Spleen (tissue), 7 donors: Measurements from ENCODE around the gene REG4.

Source experiments
- POLR2A ChIP-seq, 3 donors: fragments of 450-650 bp; IDR thresholded peaks; one replicate each; pipeline ENCODE4 v1.5.1; 2017; ENCODE audit warnings: antibody characterized with exemption in 3 of 3, mild to moderate bottlenecking in 1 of 3
- TF ChIP-seq, protein P1 (sequence below), 11 experiments: fragments of 200-600 bp in 7 of 11; fragments of 450-650 bp in 4 of 11; sonication (generic) in 4 of 11; IDR thresholded peaks in 8 of 11; conservative IDR thresholded peaks in 3 of 11; 1 replicate in 7 of 11; 2 replicates in 4 of 11; pipeline versions ENCODE4 v1.4.0 to v1.8.0; 2016 to 2021; ENCODE audit warnings: antibody characterized with exemption in 11 of 11, inconsistent platforms in 4 of 11, mild to moderate bottlenecking in 1 of 11
- donor health status: DM: no; HTN: no; CAD: no; lungs with moderate emphysema.
- donor health status: DM: no; HTN: no; CAD: no.
- donor health status: DM: no; HTN: no; CAD: no.

DNA sequence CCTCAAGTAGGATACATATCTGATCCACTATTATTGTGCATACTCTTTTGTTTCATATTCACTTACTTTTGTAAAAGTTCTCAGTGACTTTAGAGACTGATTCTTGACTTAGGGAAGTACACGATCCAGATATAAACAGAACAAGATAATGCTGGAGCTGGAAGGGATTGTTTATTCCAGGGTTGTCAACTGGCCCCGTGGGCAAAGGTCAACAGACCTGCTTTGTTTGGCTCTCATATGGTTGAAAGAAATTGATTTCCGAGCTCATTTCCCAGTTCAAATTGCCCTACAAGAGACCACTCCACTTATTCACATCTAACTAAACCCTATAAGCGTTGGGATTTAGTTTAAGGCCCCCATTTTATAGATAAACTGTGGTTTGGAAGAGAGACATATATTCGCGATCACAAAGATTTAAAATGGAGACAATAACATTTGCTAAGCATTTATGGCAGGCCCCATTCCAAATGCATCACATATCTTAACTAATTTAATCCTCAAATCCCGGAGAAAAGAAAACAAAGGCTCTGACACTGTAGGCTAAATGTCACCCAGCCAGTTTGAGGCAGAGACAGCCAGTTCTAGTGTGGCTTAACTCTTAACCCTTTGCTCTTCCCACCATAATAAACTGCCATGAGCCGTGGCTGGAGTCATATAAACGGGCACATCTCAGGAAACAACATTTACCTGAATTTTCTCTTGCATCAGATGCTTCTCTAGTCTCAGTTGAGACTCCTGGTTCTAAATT lies 20.6 kb downstream of the REG4 start:
- no peak for TF ChIP-seq POLR2A (IDR thresholded peaks at IDR 0.05)
- TF ChIP-seq, protein P1, sequence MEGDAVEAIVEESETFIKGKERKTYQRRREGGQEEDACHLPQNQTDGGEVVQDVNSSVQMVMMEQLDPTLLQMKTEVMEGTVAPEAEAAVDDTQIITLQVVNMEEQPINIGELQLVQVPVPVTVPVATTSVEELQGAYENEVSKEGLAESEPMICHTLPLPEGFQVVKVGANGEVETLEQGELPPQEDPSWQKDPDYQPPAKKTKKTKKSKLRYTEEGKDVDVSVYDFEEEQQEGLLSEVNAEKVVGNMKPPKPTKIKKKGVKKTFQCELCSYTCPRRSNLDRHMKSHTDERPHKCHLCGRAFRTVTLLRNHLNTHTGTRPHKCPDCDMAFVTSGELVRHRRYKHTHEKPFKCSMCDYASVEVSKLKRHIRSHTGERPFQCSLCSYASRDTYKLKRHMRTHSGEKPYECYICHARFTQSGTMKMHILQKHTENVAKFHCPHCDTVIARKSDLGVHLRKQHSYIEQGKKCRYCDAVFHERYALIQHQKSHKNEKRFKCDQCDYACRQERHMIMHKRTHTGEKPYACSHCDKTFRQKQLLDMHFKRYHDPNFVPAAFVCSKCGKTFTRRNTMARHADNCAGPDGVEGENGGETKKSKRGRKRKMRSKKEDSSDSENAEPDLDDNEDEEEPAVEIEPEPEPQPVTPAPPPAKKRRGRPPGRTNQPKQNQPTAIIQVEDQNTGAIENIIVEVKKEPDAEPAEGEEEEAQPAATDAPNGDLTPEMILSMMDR (IDR thresholded peaks at IDR 0.05 in 8 of 11, conservative IDR thresholded peaks at IDR 0.05 in 3 of 11) = no peak
